Gastroesophageal sphincter (tissue), 4 donors: ENCODE data around the gene NEU3. TPM values are rescaled to one million over a fixed set of nuclear protein-coding genes. Genes with fewer than 3 reads are reported as not detected.

Experiments used
- ATAC-seq: fragments of 150-250 bp; one replicate; pipeline ENCODE4 v1.9.1; 2016; ENCODE audit warnings: mild to moderate bottlenecking, moderate library complexity
- H3K27ac ChIP-seq, 4 donors: fragments of 200-600 bp; sonication (generic) in 3 of 4; 1 replicate in 3 of 4; 2 replicates in 1 of 4; pipeline ENCODE4 v1.5.1; 2016 to 2019
- H3K27me3 ChIP-seq: fragments of 200-600 bp; sonication (generic); one replicate; pipeline ENCODE4 v1.5.1; 2019
- H3K36me3 ChIP-seq, 2 donors: fragments of 200-600 bp; sonication (generic); one replicate each; pipeline ENCODE4 v1.5.1; 2019; ENCODE audit warnings: control low read depth in 1 of 2
- H3K4me1 ChIP-seq, 3 donors: fragments of 200-600 bp; sonication (generic); 1 replicate in 2 of 3; 2 replicates in 1 of 3; pipeline ENCODE4 v1.5.1; 2016 to 2019; ENCODE audit warnings: control low read depth in 2 of 3
- H3K4me3 ChIP-seq, 2 donors: fragments of 200-600 bp; sonication (generic); one replicate each; pipeline ENCODE4 v1.5.1; 2019; ENCODE audit warnings: mild to moderate bottlenecking in 1 of 2, moderate library complexity in 1 of 2
- H3K9me3 ChIP-seq, 3 donors: fragments of 200-600 bp; sonication (generic); one replicate each; pipeline ENCODE4 v1.5.1; 2017 to 2019; ENCODE audit warnings: control low read depth in 2 of 3
- CTCF ChIP-seq, 4 experiments: fragments of 200-600 bp in 2 of 4; fragments of 450-650 bp in 2 of 4; sonication (generic) in 1 of 4; IDR thresholded peaks; one replicate each; pipeline ENCODE4 v1.5.1; 2017 to 2019; ENCODE audit warnings: antibody characterized with exemption in 4 of 4, mild to moderate bottlenecking in 2 of 4, moderate library complexity in 2 of 4
- EP300 ChIP-seq: sonication (generic); formaldehyde crosslinking; IDR thresholded peaks from one replicate; pipeline ENCODE4 v1.6.1; 2017; ENCODE audit warnings: antibody characterized with exemption, mild to moderate bottlenecking
- POLR2A ChIP-seq, 2 donors: fragments of 450-650 bp; IDR thresholded peaks; one replicate each; pipeline ENCODE4 v1.6.1; 2017; ENCODE audit warnings: antibody characterized with exemption in 2 of 2, mild to moderate bottlenecking in 2 of 2, moderate library complexity in 1 of 2
- POLR2AphosphoS5 ChIP-seq: sonication (generic); formaldehyde crosslinking; IDR thresholded peaks from one replicate; pipeline ENCODE4 v1.6.1; 2017; ENCODE audit warnings: antibody characterized with exemption
- WGBS, 2 donors: methylation state at CpG; one replicate each; pipeline ENCODE4 v1.1.5; 2018; ENCODE audit warnings: low coverage in 1 of 2; 5-methylcytosine and 5-hydroxymethylcytosine counted together
- total RNA-seq, 4 donors: library from RNA; depleted of rRNA; stranded (reverse); fragments of >200 nt; gene quantifications; one replicate each; pipeline ENCODE4 v1.1.0, GENCODE V29; 2016

Gene NEU3
- total RNA-seq, 4 donors from 2014 or later = 4.1 to 7.5 (median 6.0) TPM

- Histone ChIP-seq H3K27me3 (no peaks in the 10 kb centered on the region), H3K36me3 (peaks cover 0 to 66% of the 10 kb centered on the region in 2 donors), H3K4me1 (no peaks in the 10 kb centered on the region), H3K27ac (no peak overlapping the region), H3K9me3 (no peaks in the 10 kb centered on the region), H3K4me3 (no peak overlapping the region)
- 81 to 94% methylated on average over 4 of the region's 4 CpGs for WGBS, 2 donors
- TF ChIP-seq POLR2A (IDR thresholded peaks at IDR 0.05) = no peak
- no peak for TF ChIP-seq EP300
- no peak for TF ChIP-seq POLR2AphosphoS5
- no peak for TF ChIP-seq CTCF (IDR thresholded peaks at IDR 0.05)
- ATAC-seq = no peak
Measured at GRCh38 chr11:74978041-74978440, 10.7 kb upstream of the NEU3 start.

- H3K9me3 ChIP-seq = no peaks in the 10 kb centered on the region
- H3K27ac ChIP-seq = no peak overlapping the region
- TF ChIP-seq POLR2A (IDR thresholded peaks at IDR 0.05) = no peak
- no peak for TF ChIP-seq EP300
- TF ChIP-seq CTCF (IDR thresholded peaks at IDR 0.05) = no peak
- no peak for TF ChIP-seq POLR2AphosphoS5
- H3K4me3 ChIP-seq = no peak overlapping the region
- no peaks in the 10 kb centered on the region for H3K4me1 ChIP-seq
- H3K36me3 ChIP-seq = peaks cover 0 to 41% of the 10 kb centered on the region in 2 donors
- no peaks in the 10 kb centered on the region for H3K27me3 ChIP-seq
- no peak for ATAC-seq
- 100% methylated on average over 1 of the region's 2 CpGs; no CpG with 5 or more reads in 1 of the 2 donors for WGBS, 2 donors
Measured at GRCh38 chr11:74980634-74981033, 8.1 kb upstream of the NEU3 start.

- no peak overlapping the region for H3K4me3 ChIP-seq
- no peak overlapping the region for H3K27ac ChIP-seq
- 100% methylated on average over 1 of the region's 1 CpG for WGBS, 2 donors
- H3K27me3 ChIP-seq = no peaks in the 10 kb centered on the region
- ATAC-seq = no peak
- peaks cover 0 to 30% of the 10 kb centered on the region in 2 donors for H3K36me3 ChIP-seq
- no peak for TF ChIP-seq CTCF (IDR thresholded peaks at IDR 0.05)
- no peak for TF ChIP-seq POLR2A (IDR thresholded peaks at IDR 0.05)
- no peak for TF ChIP-seq POLR2AphosphoS5
- TF ChIP-seq EP300 = no peak
- H3K4me1 ChIP-seq = no peaks in the 10 kb centered on the region
- H3K9me3 ChIP-seq = no peaks in the 10 kb centered on the region
Measured at GRCh38 chr11:74981888-74982287, 6.8 kb upstream of the NEU3 start.

- WGBS, 2 donors = 90 to 100% methylated on average over 3 of the region's 3 CpGs
Measured at GRCh38 chr11:74984070-74984469, 4.7 kb upstream of the NEU3 start.

More at GRCh38 chr11:74984070-74984469, 4.7 kb upstream of the NEU3 start:
- Histone ChIP-seq H3K4me1 (peaks cover 0 to 4% (median 2%) of the 10 kb centered on the region in 3 donors), H3K27ac (no peak overlapping the region), H3K27me3 (no peaks in the 10 kb centered on the region), H3K4me3 (no peak overlapping the region), H3K36me3 (peaks cover 0 to 15% of the 10 kb centered on the region in 2 donors), H3K9me3 (no peaks in the 10 kb centered on the region)
- TF ChIP-seq POLR2A (IDR thresholded peaks at IDR 0.05) (no peak), POLR2AphosphoS5 (no peak), EP300 (no peak), CTCF (IDR thresholded peaks at IDR 0.05) (no peak)
- ATAC-seq = no peak
